ENCODE data around the gene NXPH4.

The NXPH4 gene

DNA sequence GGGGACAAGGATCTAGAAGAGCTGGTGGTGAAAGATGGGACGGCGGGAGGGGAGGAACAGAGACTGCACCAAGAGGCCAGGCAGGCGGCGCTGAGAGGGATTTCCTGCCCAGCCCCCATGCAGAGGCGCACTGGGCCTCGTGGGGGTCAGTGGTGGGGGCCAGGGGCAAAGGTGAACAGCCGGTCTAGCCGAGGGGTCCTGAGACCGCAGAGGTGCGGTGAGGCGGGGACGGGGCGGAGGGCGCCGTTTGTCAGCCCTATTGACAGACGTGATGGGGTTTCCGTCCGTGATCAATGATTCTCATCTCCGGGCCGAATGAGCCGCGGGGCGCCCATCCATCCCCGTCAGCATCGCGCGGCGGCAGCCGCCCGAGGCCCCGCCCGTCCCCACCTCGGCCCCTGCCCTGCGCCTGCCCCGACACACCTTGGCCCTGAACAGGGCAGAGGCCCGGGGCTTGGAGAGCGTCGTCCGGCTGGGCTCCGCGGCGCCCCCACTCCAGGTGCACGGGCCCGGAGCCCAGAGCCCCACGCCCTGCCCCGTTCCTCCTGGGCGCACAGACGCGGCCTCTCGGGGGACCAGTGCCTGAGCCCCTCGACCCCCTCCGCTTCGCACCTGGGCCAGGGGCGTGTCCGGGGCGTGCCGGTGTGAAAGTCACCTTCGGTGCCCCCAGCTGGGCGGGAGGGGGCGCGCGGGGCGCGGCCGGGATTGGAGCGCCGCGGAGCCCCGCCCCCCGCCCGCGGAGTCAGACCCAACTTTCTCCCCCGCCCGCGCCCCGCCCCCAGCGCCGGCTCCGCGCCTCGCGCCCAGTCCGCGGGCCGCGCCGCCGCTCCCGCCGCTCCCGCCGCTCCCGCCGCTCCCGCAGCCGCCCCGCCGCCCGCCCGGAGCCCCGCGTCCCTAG lies at the start of gene NXPH4:
Gene NXPH4 (plus strand): TSS at position 781 of the 898 bp plus-strand sequence. CDS start 176 bp downstream, outside the sequence.
- DNase-seq (ENCODE audit: low read depth), result no peak

DNA sequence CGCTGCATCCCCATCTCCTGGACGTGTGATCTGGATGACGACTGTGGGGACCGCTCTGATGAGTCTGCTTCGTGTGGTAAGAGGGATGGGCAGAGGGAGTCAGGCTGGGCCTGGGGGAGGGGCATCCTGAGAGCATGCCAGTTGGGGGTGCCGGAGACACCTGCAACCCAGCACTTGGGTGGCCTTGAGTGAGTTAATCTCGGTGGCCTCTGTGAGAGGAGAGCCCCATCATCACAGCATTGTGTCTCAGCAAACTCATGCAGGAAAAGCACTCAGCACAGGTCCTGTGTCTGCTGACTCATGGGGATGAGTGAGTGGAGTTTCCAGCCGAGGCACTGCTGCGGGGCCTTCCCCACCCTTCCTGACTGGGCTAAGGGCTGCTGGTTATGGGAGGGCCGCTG lies 49.6 kb upstream of the NXPH4 start:
- no peak for DNase-seq (ENCODE audit: low read depth)

DNA sequence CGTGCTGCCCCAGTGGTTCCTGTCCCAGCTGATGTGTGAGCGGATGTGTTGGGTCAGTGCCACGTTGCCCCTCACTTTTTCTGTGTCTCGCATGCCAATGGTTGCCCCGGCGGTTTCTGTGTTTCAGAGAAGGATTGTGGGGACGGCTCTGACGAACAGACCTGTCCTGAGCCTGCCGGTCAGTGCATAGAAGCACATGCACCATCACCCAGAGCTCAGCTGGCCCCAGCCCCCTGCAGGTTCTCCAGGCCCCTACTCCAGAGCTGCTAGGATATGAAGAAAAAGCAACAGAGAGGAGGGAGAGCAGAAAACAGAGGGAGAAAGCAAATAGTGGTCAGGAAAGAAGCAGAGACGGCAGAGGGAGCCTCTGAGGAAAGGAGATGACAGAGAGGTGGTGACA lies 48.5 kb upstream of the NXPH4 start:
- no peak for DNase-seq (ENCODE audit: low read depth)

DNA sequence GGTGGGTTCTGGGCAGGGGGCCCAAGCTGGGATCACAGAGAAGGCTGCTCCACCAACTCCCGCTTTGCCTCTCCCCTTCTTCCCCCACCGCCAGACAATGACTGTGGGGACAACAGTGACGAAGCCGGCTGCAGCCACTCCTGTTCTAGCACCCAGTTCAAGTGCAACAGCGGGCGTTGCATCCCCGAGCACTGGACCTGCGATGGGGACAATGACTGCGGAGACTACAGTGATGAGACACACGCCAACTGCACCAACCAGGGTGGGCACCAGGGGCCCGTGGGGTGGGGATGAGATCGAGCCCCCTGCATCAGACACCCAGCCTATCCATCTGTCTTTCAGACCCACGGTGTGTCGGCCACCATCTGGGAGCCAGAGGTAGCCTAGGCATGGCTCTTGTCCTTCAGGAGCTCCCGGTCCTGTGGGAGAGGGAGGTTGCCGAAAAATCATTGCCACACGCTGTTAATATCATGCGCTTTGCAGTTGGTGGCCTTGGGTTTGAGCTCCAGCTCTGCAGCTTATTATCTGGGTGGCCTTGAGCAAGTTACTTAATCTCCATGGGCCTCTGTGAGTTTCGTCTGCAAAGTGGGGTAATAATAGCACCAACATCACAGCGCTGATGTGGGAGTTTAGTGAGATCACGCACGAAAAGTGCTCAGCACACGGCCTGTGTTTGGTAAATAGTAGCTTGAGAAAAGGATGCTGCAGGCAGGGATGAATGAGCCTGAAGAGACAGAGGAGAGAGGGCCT lies 47.4 kb upstream of the NXPH4 start:
- DNase-seq (ENCODE audit: low read depth), result no peak

DNA sequence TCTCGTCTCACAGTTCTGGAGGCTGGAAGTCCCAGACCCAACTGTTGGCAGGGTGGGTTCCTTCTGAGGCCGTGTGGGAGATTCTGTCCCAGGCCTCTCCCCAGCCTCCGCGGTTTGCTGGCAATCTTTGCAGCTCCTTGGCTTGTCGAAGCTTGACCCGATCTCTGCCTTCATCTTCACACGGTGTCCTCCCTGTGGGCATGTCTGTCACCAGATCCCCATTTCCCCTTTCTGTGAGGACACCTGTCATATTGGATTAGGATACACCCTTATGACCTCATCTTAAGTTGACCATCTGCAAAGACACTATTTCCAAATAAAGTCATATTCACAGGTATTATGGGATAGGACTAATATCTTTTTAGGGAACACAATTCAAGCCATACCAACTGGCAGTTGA lies 46.6 kb upstream of the NXPH4 start:
- DNase-seq (ENCODE audit: low read depth), result no peak

DNA sequence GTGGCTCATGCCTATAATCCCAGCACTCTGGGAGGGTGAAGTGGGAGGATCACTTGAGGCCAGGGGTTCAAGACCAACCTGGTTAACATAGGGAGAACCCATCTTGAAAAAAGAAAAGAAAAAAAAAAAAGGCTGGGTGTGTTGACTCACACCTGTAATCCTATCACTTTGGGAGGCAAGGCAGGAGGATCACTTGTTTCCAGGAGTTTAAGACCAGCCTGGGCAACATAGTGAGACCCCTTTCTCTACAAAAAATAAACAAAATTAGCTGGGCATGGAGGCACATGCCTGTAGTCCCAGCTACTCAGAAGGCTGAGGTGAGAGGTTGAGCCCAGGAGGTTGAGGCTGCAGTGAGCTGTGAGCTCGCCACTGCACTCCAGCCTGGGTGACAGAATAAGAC lies 46.2 kb upstream of the NXPH4 start:
- no peak for DNase-seq (ENCODE audit: low read depth)

DNA sequence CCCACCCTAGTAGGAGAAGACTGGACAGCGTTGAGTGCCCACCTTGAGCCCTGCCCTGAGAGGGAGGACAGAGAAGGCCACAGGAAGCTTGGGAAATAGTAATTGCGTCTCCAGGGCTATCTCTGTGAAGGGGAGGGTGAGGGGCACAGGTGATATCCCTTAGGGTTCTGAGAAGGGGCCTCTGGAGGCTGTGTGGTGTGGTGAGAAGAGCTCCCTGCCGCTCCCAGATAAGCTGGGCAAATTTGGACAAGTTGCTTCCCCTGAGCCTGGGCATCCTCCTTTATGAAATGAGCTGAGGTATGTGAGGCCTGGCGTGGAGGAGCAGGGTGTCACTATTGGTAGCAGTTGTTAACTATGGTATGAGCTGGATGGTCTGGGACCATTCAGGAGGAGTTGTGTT lies 45.7 kb upstream of the NXPH4 start:
- DNase-seq (ENCODE audit: low read depth), result no peak

DNA sequence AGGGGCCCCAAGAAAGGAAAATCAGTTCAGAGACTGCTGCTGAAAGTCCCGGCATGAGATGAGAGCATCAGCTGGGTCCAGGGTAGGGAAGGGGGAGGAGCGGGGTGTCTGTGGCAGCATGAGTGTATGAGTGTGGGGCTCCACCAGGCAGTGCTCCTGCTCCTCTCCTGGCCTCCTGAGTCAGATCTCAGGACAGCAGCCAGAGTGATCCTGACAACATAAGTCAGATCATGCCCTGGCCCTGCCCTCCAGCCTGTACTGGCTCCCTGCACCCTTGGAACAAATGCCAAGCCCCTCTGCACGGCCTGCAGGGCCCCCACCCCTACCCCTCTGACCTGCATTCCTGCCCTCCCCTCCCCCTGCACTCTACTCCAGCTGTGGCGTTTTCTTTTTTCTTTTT lies 44.9 kb upstream of the NXPH4 start:
- no peak for DNase-seq (ENCODE audit: low read depth)

DNA sequence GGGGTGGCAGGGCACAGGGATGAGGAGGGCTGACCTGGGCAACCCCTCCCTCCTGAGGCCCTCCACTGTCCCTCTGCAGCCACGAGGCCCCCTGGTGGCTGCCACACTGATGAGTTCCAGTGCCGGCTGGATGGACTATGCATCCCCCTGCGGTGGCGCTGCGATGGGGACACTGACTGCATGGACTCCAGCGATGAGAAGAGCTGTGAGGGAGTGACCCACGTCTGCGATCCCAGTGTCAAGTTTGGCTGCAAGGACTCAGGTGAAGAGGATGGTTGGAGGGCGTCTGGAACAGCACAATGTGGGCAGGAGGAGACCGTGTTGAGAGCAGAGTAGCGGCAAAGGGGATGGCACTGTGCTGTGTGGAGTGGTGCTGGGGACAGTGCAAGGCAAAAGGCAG lies 43.5 kb upstream of the NXPH4 start:
- no peak for DNase-seq (ENCODE audit: low read depth)

DNA sequence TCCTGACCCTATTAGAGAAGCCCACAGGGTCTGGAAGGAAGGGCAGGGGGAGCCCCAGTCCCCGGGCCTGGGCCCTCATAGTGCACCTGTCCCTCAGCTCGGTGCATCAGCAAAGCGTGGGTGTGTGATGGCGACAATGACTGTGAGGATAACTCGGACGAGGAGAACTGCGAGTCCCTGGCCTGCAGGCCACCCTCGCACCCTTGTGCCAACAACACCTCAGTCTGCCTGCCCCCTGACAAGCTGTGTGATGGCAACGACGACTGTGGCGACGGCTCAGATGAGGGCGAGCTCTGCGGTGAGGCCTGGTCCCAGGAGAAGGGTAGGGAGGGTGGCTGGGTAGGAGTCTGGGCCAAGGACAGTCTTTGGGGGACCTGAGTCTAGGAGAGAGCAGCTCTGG lies 42.9 kb upstream of the NXPH4 start:
- DNase-seq (ENCODE audit: low read depth), result no peak

DNA sequence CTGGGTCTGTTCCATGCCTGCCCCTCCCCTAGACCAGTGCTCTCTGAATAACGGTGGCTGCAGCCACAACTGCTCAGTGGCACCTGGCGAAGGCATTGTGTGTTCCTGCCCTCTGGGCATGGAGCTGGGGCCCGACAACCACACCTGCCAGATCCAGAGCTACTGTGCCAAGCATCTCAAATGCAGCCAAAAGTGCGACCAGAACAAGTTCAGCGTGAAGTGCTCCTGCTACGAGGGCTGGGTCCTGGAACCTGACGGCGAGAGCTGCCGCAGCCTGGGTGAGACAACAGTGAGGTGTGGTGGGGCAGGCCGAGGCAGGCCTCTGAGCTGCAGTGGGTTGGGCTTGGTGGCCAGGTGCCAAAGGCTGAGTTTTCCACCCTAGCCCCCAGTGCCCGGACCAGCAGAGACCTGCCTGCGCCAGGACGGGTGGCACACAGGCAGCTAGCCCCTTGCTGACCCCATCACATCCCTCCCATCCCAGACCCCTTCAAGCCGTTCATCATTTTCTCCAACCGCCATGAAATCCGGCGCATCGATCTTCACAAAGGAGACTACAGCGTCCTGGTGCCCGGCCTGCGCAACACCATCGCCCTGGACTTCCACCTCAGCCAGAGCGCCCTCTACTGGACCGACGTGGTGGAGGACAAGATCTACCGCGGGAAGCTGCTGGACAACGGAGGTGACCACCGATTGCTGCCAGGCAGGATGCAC lies 41.0 kb upstream of the NXPH4 start:
- DNase-seq (ENCODE audit: low read depth), result peak; percentile 24

DNA sequence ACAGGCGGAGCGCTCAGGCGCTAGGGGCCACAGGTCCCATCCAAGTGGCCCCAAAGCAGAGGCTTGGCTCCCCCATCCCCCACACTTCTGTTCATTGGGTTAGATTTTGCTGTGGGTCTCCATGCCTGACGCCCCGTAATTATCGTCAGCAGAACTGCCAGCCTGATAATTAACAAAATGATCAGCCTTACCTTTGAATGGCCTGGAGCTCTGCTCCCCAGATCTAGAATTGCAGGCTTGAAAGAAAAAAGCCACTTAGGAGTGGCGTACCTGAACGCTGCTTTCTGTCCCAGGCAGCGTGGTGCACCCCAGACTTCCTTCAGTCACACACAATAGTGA lies 40.5 kb upstream of the NXPH4 start:
- DNase-seq (ENCODE audit: low read depth), result no peak

DNA sequence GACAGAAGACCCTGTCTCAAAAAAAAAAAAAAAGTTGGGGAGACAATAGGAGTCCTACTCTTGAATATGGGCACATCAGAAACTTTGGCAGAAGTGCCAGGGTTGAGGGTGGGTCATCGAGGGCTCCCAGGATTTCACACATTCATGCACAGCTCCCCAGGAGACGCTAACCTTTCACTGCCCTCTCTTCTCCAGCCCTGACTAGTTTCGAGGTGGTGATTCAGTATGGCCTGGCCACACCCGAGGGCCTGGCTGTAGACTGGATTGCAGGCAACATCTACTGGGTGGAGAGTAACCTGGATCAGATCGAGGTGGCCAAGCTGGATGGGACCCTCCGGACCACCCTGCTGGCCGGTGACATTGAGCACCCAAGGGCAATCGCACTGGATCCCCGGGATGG lies 39.7 kb upstream of the NXPH4 start:
- DNase-seq (ENCODE audit: low read depth), result no peak

DNA sequence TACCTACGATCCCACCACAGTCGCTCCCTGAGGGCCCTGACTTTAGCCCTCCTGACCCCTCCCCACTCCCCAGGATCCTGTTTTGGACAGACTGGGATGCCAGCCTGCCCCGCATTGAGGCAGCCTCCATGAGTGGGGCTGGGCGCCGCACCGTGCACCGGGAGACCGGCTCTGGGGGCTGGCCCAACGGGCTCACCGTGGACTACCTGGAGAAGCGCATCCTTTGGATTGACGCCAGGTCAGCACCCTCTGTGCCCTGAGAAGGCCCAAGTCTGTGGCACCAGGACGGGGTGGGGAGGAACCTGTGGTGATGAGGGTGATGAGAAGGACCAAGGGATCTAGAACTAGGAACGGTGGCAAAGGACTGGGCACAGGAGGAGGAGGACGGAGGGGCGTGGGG lies 39.2 kb upstream of the NXPH4 start:
- no peak for DNase-seq (ENCODE audit: low read depth)

DNA sequence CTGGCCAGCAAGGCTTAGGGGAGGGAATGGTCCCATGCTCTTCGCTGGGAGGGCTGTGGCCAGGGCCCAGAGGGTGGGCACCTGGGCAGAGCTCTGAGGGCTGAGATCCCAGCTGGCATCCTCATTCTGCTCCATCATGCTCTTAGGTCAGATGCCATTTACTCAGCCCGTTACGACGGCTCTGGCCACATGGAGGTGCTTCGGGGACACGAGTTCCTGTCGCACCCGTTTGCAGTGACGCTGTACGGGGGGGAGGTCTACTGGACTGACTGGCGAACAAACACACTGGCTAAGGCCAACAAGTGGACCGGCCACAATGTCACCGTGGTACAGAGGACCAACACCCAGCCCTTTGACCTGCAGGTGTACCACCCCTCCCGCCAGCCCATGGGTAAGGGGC lies 38.4 kb upstream of the NXPH4 start:
- no peak for DNase-seq (ENCODE audit: low read depth)

DNA sequence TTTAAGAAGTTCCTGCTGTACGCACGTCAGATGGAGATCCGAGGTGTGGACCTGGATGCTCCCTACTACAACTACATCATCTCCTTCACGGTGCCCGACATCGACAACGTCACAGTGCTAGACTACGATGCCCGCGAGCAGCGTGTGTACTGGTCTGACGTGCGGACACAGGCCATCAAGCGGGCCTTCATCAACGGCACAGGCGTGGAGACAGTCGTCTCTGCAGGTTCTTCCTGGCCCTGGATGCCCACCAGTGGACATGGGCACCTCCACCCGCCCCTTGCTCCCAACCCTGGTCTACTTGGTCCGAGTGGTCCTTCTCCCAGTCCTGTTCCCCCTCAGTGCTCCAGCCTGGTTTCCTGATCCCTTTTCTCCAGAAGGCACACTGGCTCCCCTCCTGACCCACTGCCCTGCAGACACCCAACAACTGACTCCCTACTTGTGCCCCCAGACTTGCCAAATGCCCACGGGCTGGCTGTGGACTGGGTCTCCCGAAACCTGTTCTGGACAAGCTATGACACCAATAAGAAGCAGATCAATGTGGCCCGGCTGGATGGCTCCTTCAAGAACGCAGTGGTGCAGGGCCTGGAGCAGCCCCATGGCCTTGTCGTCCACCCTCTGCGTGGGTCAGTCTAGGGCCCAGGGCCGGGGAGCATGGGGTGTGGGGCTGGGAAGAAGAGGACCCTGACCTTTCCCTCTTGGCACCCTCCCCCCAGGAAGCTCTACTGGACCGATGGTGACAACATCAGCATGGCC lies 37.1 kb upstream of the NXPH4 start:
- DNase-seq (ENCODE audit: low read depth), result no peak

DNA sequence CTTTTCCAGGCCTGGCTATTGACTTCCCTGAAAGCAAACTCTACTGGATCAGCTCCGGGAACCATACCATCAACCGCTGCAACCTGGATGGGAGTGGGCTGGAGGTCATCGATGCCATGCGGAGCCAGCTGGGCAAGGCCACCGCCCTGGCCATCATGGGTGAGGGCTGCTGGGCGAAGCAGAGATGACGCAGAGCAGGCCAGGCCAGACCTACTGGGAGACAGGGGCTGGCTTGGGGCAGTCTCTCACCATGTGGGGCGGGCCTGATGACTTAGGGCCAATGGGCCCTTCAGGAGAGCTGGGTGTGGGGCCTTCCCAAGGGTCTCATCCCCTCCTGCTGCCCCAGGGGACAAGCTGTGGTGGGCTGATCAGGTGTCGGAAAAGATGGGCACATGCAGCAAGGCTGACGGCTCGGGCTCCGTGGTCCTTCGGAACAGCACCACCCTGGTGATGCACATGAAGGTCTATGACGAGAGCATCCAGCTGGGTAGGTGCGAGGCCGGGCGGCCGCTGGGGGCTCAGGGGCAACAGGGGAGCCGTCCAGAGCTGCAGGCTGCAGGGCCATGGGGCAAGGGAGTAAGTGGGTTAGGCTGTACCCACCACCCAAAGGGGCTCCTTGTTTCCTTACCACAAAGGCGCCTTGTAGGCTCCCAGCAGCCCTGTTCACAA lies 36.1 kb upstream of the NXPH4 start:
- DNase-seq (ENCODE audit: low read depth), result no peak

DNA sequence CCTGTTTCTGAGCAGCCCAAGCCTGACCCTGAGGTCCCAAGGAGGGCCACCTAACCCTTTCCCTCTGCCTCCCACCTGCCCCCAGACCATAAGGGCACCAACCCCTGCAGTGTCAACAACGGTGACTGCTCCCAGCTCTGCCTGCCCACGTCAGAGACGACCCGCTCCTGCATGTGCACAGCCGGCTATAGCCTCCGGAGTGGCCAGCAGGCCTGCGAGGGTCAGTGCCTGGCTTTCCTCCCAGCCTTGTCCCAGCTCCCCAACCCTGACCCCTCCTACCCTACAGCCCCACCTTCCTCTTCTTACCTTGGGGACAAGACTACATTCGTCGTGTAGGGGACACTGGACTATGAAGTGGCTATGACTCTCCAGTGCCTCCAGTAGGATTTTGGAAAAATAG lies 35.5 kb upstream of the NXPH4 start:
- no peak for DNase-seq (ENCODE audit: low read depth)

DNA sequence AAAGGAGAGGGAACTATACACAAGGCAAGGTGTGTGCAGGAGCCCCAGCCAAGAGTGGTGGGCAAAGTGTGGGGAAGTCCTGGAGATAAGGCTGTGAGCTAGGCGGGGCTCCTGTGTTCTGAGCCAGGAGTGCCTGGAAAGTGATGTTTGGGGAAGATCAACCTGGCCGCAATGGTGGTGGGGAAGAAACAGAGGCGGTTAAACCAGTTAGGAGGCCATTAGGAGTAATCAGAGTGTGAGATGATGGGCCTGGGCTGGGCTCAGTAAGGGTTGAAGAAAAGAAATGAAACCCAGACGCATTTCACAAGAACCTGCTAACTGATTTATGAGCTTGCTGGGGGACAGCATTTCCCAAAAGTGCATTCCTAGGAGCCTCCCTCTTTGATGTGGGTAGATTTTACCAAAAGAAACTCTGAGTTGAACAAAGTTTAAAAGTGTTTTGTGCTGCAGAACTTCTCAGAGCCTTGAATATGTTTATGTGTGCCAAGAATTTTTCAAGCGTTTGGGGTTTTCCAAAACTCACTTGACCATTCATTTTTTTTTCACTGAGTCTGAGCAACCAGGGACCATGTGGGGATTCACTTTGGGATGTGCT lies 34.9 kb upstream of the NXPH4 start:
- DNase-seq (ENCODE audit: low read depth), result no peak

DNA sequence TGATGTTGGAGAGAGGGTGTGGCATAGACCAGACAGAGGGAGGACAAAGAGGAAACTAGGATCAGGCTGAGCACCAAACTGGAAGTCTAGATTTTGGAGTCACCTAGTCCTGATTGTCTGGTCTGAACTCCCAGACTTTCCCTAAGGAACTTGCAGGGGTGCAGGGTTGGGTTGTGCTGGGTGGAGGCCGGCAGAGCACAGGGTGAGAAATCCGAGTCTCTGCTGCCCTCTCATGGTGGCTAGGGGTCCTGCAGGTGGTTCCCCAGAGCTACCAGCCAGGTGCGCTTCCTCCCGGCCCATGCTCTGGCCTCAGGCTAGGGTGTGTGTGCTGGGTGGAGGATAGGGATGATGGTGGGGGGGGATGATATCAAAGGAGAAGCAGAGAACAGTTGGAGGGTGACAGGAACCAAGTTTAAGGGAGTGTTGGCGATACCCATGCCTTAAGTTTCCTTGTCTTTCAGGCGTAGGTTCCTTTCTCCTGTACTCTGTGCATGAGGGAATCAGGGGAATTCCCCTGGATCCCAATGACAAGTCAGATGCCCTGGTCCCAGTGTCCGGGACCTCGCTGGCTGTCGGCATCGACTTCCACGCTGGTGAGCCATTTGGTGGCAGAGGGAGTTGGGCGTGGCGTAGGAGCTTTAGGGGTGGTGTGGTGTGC lies 33.5 kb upstream of the NXPH4 start:
- DNase-seq (ENCODE audit: low read depth), result peak; percentile 72

Measured in stimulated activated CD8-positive, alpha-beta memory T cell treated with anti-CD3 and anti-CD28 coated beads, Interleukin-15, amount 100 ng/mL, for 24 hours (primary cell).